Endothelial cell of umbilical vein (primary cell): ENCODE measurements around the gene AP3M1. TPM values are rescaled to one million over a fixed set of nuclear protein-coding genes. Genes with fewer than 3 reads are reported as not detected.

ENCODE experiments used
- BruUV-seq: library from RNA; stranded (reverse); fragments of 400-500 nt; replicated peaks from 2 replicates; lab custom pipeline; 2021; lab: Mats Ljungman, UMichigan
- CTCF ChIA-PET: fragments of 300-600, 350-600 bp; sonication (Branson Sonifier 250); formaldehyde crosslinking; loops from one replicate; lab custom pipeline; 2021; ENCODE audit warnings: antibody characterized with exemption, inconsistent platforms; lab: Charles Lee
- POLR2A ChIA-PET: fragments of 300-600, 350-600 bp; sonication (Branson Sonifier 250); formaldehyde crosslinking; loops from one replicate; lab custom pipeline; 2021; ENCODE audit warnings: antibody characterized with exemption, inconsistent platforms; lab: Charles Lee
- DNase-seq: peaks from one replicate; pipeline ENCODE4 v3.0.0-alpha.2; 2011; ENCODE audit warnings: low read depth, low spot score
- FAIRE-seq: peaks from 2 replicates; lab custom pipeline; 2011; peaks lifted over from hg19 to GRCh38; lab: Jason Lieb, UNC
- H2AFZ ChIP-seq: 2 replicates; pipeline ENCODE4 v1.6.0; 2012; ENCODE audit warnings: low read depth, low read length, control low read depth, inconsistent platforms
- H3K27ac ChIP-seq: 2 replicates; pipeline ENCODE4 v1.5.1; 2011; ENCODE audit warnings: low read depth, mild to moderate bottlenecking, control low read depth, low read length, moderate library complexity; ENCODE audit not compliant: insufficient read depth
- H3K27me3 ChIP-seq, 2 experiments: 2 replicates each; pipeline versions ENCODE4 v1.6.0 to v1.6.1; 2011; ENCODE audit warnings: low read length in 2 of 2, mixed read lengths in 1 of 2; ENCODE audit not compliant: control insufficient read depth in 2 of 2, insufficient read depth in 2 of 2
- H3K36me3 ChIP-seq, 2 experiments: 2 replicates in 1 of 2; 3 replicates in 1 of 2; pipeline ENCODE4 v1.5.1; 2011; ENCODE audit warnings: low read length in 2 of 2, mild to moderate bottlenecking in 1 of 2, moderate library complexity in 1 of 2; ENCODE audit not compliant: control insufficient read depth in 2 of 2, insufficient read depth in 2 of 2; ENCODE audit errors: extremely low read depth in 1 of 2
- H3K4me1 ChIP-seq: 3 replicates; pipeline ENCODE4 v1.5.1; 2011; ENCODE audit warnings: mild to moderate bottlenecking, low read length; ENCODE audit not compliant: control insufficient read depth, insufficient read depth; ENCODE audit errors: extremely low read depth
- H3K4me2 ChIP-seq: 2 replicates; pipeline ENCODE4 v1.6.1; 2011; ENCODE audit warnings: low read length, control low read depth, mixed read lengths; ENCODE audit not compliant: insufficient read depth
- H3K4me3 ChIP-seq, 3 experiments: fragments of 200-600 bp in 1 of 3; sonication (generic), shearing (Covaris generic) in 1 of 3; replicated peaks in 1 of 3; 2 replicates each; pipeline ENCODE4 v1.5.1; 2011 to 2016; ENCODE audit warnings: control low read depth in 3 of 3, low read length in 3 of 3, mild to moderate bottlenecking in 2 of 3, inconsistent platforms in 1 of 3, low read depth in 1 of 3, moderate library complexity in 1 of 3; ENCODE audit not compliant: insufficient read depth in 1 of 3
- H3K79me2 ChIP-seq: 2 replicates; pipeline ENCODE4 v1.6.0; 2012; ENCODE audit warnings: low read length, inconsistent platforms; ENCODE audit not compliant: control insufficient read depth, insufficient read depth
- H3K9ac ChIP-seq: replicated peaks from 2 replicates; pipeline ENCODE3; 2011; ENCODE audit warnings: low read length, control low read depth; ENCODE audit not compliant: insufficient read depth; ENCODE audit errors: extremely low read depth
- H3K9me1 ChIP-seq: replicated peaks from 3 replicates; pipeline ENCODE4 v1.6.0; 2011; ENCODE audit warnings: mild to moderate bottlenecking, low read length; ENCODE audit not compliant: control insufficient read depth, insufficient read depth; ENCODE audit errors: extremely low read depth
- H3K9me3 ChIP-seq: replicated peaks from 2 replicates; pipeline ENCODE4 v1.5.1; 2012; ENCODE audit warnings: low read length, inconsistent platforms; ENCODE audit not compliant: control insufficient read depth, insufficient read depth
- H4K20me1 ChIP-seq: replicated peaks from 2 replicates; pipeline ENCODE3; 2011; ENCODE audit warnings: mild to moderate bottlenecking, low read length; ENCODE audit not compliant: control insufficient read depth, insufficient read depth; ENCODE audit errors: extremely low read depth
- EZH2 ChIP-seq: IDR thresholded peaks from 2 replicates; pipeline ENCODE4 v1.6.1; 2012; ENCODE audit warnings: borderline replicate concordance, low read depth, mild to moderate bottlenecking, moderate library complexity, low read length, inconsistent platforms; ENCODE audit not compliant: severe bottlenecking
- GATA2 ChIP-seq: IDR thresholded peaks from 2 replicates; pipeline ENCODE4 v1.7.0; 2011; ENCODE audit warnings: low read depth, mild to moderate bottlenecking, moderate library complexity, mixed read lengths, low read length; ENCODE audit not compliant: insufficient read length, insufficient read depth
- JUN ChIP-seq: IDR thresholded peaks from 2 replicates; pipeline ENCODE4 v1.6.1; 2011; ENCODE audit warnings: borderline replicate concordance, low read depth; ENCODE audit not compliant: insufficient read length, insufficient read depth
- POLR2AphosphoS5 ChIP-seq: IDR thresholded peaks from 2 replicates; pipeline ENCODE4 v1.6.1; 2012; ENCODE audit warnings: low read depth, mild to moderate bottlenecking, control low read depth, low read length, moderate library complexity; ENCODE audit not compliant: insufficient read depth
- dilution Hi-C: fragments of 300-500 bp; cut with MboI; formaldehyde crosslinking; loops from one replicate; pipeline ENCODE4 v1.15.0; 2019; ENCODE audit warnings: low sequenced_read_pairs; ENCODE audit not compliant: extremely low pct_ligation_motif_present
- intact Hi-C: fragments of 100-400 bp; cut with micrococcal nuclease; formaldehyde crosslinking; loops from one replicate; pipeline ENCODE4 v1.10.0; 2022
- polyA plus RNA-seq, 4 experiments: library from polyadenylated mRNA; depleted of rRNA in 3 of 4; stranded (reverse) in 3 of 4; unstranded in 1 of 4; fragments of >200 nt; gene quantifications; 2 replicates each; pipeline versions ENCODE4 v1.2.1 to v1.2.3, GENCODE V29; 2011 to 2012; ENCODE audit warnings: missing spikeins in 1 of 4
- total RNA-seq: library from RNA; stranded (reverse); gene quantifications from 2 replicates; pipeline ENCODE4 v1.2.3, GENCODE V29; 2021
- TF ChIP-seq, protein P1 (sequence below): IDR thresholded peaks from 2 replicates; pipeline ENCODE4 v1.6.1; 2011; ENCODE audit not compliant: insufficient read depth, insufficient read length

The AP3M1 gene
- total and polyA plus RNA-seq, 2 donors (not counting 3 experiments of a cell fraction or from before 2014, with no cell fraction given): 34.0 to 58.8 TPM

DNA sequence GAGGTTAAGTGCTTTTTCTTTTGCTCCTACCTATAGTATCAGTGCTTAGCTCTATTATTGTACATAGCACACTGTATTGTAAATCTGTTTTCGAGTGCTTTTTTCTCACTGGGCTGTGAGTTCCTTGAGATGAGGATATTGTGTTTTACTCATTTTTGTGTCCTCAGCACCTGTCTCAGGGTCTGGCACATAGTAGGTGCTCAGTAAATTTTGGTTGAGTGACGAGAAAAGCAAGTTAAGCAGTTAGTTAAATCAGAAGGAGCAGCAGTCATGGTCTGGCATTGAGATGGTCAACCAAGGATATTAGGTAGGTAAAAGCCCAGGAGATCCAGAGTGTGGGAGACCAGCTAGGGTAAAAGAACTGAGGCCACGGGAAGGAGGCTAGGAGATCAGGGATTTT is 51.2 kb downstream of the AP3M1 start:
- no peak for DNase-seq
- no peak overlapping the region for H2AFZ ChIP-seq
- no peaks in the 10 kb centered on the region for H3K9me1 ChIP-seq
- H4K20me1 ChIP-seq: no peaks in the 10 kb centered on the region
- peaks cover 32 to 44% of the 10 kb centered on the region in 2 experiments for H3K36me3 ChIP-seq
- TF ChIP-seq POLR2AphosphoS5: no peak
- no peak for TF ChIP-seq EZH2
- TF ChIP-seq, protein P1, sequence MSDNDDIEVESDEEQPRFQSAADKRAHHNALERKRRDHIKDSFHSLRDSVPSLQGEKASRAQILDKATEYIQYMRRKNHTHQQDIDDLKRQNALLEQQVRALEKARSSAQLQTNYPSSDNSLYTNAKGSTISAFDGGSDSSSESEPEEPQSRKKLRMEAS: no peak
- TF ChIP-seq GATA2: no peak
- H3K27ac ChIP-seq: no peak overlapping the region
- H3K9ac ChIP-seq: no peak overlapping the region
- no peaks in the 10 kb centered on the region for H3K79me2 ChIP-seq
- no TSS peak for BruUV-seq
- intact Hi-C loops (no loop called here), dilution Hi-C loops (no loop called here)
- no peak overlapping the region for H3K4me3 ChIP-seq
- H3K27me3 ChIP-seq: no peaks in the 10 kb centered on the region
- ChIA-PET CTCF (interaction anchor here (1.1 to 1.6 kb wide), 2 partner anchors 8 to 213 kb away, joined by 3 to 4 read pairs; no protein-coding TSS in a partner anchor), POLR2A (no interaction called here)
- no peaks in the 10 kb centered on the region for H3K4me1 ChIP-seq
- H3K9me3 ChIP-seq: no peaks in the 10 kb centered on the region
- no peak for FAIRE-seq
- H3K4me2 ChIP-seq: no peak overlapping the region

DNA sequence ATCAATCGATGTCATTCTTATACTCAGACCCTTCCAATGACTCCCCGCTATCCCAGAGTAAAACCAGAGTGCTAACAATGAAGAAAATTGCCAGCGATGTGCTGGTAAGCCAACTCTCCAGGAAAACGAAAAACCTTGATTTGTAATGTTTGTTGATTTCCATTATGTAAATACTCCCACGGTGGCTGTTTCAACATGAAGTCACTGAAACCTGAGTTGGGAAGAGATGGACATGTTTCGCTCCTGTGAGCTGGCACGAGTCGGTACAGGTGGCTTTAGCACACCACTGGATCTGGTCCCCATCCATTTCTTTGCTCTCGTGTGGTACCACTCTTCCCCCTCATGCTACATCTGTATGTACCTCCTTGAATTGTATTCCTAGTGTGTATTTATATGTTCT is 52.9 kb downstream of the AP3M1 start:
- no peak overlapping the region for H3K9ac ChIP-seq
- ChIA-PET CTCF (interaction anchor here (1.1 to 1.2 kb wide), 2 partner anchors 17 to 212 kb away, joined by 3 read pairs; no protein-coding TSS in a partner anchor), POLR2A (no interaction called here)
- no peak overlapping the region for H3K4me3 ChIP-seq
- no peaks in the 10 kb centered on the region for H3K27me3 ChIP-seq
- no peak overlapping the region for H2AFZ ChIP-seq
- intact Hi-C loops: no loop called here
- H3K9me1 ChIP-seq: no peaks in the 10 kb centered on the region
- BruUV-seq: no TSS peak
- H4K20me1 ChIP-seq: no peaks in the 10 kb centered on the region
- peaks cover 35 to 40% of the 10 kb centered on the region in 2 experiments for H3K36me3 ChIP-seq
- no peak for DNase-seq
- dilution Hi-C loops: no loop called here
- no peaks in the 10 kb centered on the region for H3K9me3 ChIP-seq
- no peak overlapping the region for H3K4me2 ChIP-seq
- no peaks in the 10 kb centered on the region for H3K79me2 ChIP-seq
- no peak for TF ChIP-seq JUN
- TF ChIP-seq POLR2AphosphoS5: no peak
- no peaks in the 10 kb centered on the region for H3K4me1 ChIP-seq
- H3K27ac ChIP-seq: no peak overlapping the region
- no peak for FAIRE-seq
